Measurements from ENCODE around the gene CEACAM21. TPM values are rescaled to one million over a fixed set of nuclear protein-coding genes. Genes with fewer than 3 reads are reported as not detected.

CEACAM21 gene
- total RNA-seq, 2 experiments from 2014 or later = 40.8 to 56.0 TPM

DNA sequence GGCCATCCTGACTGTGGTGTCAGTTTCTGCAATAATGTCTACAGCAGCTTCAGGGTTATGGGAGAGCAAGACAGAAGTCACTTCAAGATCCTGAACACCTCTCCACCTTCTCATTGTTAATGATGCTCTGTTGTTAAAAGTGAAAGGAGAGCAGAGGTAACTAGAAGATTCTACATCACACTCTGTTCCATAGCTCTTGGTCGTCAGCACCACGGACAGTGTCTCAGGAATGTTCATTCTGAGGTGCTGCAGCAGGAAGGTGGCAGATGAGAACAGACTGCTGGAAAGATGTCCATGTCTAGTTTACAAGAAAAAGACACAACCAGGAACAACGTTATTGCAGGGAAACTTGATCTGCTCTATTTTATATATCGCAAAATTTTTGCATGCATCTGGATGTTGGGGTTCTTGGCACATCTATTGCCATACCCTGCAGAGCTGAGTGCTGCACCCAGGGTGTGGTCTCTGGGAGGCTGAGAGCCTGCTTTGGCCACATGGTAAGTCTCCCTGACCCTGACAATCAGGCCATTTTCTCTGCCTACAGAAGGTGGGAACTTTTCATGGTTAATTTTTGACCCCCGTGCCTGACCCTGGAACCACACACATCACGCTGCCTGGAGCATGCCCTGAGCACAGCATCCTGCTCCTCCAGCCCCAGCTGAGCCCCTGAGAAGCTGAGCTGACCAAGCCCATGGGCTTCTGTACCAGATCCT is 12.7 kb downstream of the CEACAM21 start:
- Histone ChIP-seq H3K79me2 (ENCODE audit: insufficient read depth, low read depth, low read length) (no peaks in the 10 kb centered on the region), H3K9me2 (ENCODE audit: insufficient read depth, low read length) (no peaks in the 10 kb centered on the region), H4K20me1 (ENCODE audit: insufficient read depth, low read length) (no peaks in the 10 kb centered on the region), H3K36me3 (ENCODE audit: insufficient read depth, low read length) (peaks cover 2% of the 10 kb centered on the region), H3K4me1 (ENCODE audit: insufficient read depth, low read length, poor library complexity, severe bottlenecking) (no peaks in the 10 kb centered on the region), H2AFZ (ENCODE audit: low read length) (no peak overlapping the region), H3K4me3 (ENCODE audit: low read depth, low read length, poor library complexity, severe bottlenecking) (no peak overlapping the region), H3K4me2 (ENCODE audit: low read length) (no peak overlapping the region), H3K27ac (ENCODE audit: low read depth, low read length, poor library complexity, severe bottlenecking) (no peak overlapping the region), H3K9me3 (ENCODE audit: low read length) (no peaks in the 10 kb centered on the region)
- TF ChIP-seq EZH2phosphoT487 (IDR thresholded peaks at IDR 0.05; ENCODE audit: borderline replicate concordance, low read depth, low read length) = no peak
- TF ChIP-seq, protein P1, sequence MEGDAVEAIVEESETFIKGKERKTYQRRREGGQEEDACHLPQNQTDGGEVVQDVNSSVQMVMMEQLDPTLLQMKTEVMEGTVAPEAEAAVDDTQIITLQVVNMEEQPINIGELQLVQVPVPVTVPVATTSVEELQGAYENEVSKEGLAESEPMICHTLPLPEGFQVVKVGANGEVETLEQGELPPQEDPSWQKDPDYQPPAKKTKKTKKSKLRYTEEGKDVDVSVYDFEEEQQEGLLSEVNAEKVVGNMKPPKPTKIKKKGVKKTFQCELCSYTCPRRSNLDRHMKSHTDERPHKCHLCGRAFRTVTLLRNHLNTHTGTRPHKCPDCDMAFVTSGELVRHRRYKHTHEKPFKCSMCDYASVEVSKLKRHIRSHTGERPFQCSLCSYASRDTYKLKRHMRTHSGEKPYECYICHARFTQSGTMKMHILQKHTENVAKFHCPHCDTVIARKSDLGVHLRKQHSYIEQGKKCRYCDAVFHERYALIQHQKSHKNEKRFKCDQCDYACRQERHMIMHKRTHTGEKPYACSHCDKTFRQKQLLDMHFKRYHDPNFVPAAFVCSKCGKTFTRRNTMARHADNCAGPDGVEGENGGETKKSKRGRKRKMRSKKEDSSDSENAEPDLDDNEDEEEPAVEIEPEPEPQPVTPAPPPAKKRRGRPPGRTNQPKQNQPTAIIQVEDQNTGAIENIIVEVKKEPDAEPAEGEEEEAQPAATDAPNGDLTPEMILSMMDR (conservative IDR thresholded peaks at IDR 0.05; ENCODE audit: low read length) = no peak
- no TSS peak for BruUV-seq (replicated peaks)
- DNase-seq (ENCODE audit: low spot score) = peak; percentile 28
- intact Hi-C loops (cut with micrococcal nuclease; ENCODE audit: unreplicated experiment) = no loop called here
- ChIA-PET POLR2A (no interaction called here), CTCF (ENCODE audit: unreplicated experiment) (no interaction called here)

DNA sequence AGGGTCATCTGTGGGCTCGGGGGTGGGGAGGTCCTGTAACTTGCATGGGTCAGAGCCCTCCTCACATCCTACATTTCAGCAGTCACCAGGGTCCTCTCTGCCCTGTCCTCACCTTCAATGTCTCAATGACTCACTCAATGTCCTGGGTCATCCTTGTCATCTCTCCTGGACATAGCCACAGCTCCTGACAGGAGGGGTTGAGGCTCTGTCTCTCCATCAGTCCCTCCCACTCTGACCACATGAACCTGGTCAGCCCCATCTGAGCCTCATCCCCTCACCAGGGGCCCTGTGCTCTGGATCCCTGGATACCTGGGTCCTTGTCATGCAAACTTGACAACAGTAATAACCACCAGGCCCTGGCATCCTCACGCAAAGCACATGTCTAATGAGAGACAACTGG is 13.4 kb downstream of the CEACAM21 start:
- no peak for DNase-seq (ENCODE audit: low spot score)
- H3K9me3 ChIP-seq (ENCODE audit: low read length) = no peaks in the 10 kb centered on the region
- no peak overlapping the region for H2AFZ ChIP-seq (ENCODE audit: low read length)
- no peaks in the 10 kb centered on the region for H3K79me2 ChIP-seq (ENCODE audit: insufficient read depth, low read depth, low read length)
- no TSS peak for BruUV-seq (replicated peaks)
- POLR2A ChIA-PET = no interaction called here
- intact Hi-C loops (cut with micrococcal nuclease; ENCODE audit: unreplicated experiment) = no loop called here
- no peaks in the 10 kb centered on the region for H3K36me3 ChIP-seq (ENCODE audit: insufficient read depth, low read length)
- H3K4me3 ChIP-seq (ENCODE audit: low read depth, low read length, poor library complexity, severe bottlenecking) = no peak overlapping the region
- H3K9me2 ChIP-seq (ENCODE audit: insufficient read depth, low read length) = no peaks in the 10 kb centered on the region
- TF ChIP-seq EZH2phosphoT487 (IDR thresholded peaks at IDR 0.05; ENCODE audit: borderline replicate concordance, low read depth, low read length) = no peak
- TF ChIP-seq, protein P1 (conservative IDR thresholded peaks at IDR 0.05; ENCODE audit: low read length) = no peak
- H4K20me1 ChIP-seq (ENCODE audit: insufficient read depth, low read length) = no peaks in the 10 kb centered on the region
- no peak overlapping the region for H3K27ac ChIP-seq (ENCODE audit: low read depth, low read length, poor library complexity, severe bottlenecking)
- H3K4me1 ChIP-seq (ENCODE audit: insufficient read depth, low read length, poor library complexity, severe bottlenecking) = no peaks in the 10 kb centered on the region
- no peak overlapping the region for H3K4me2 ChIP-seq (ENCODE audit: low read length)
- CTCF ChIA-PET (ENCODE audit: unreplicated experiment) = no interaction called here

GRCh38 chr19:41590936-41591335 is 15.0 kb downstream of the CEACAM21 start:
- H4K20me1 ChIP-seq (ENCODE audit: insufficient read depth, low read length) = no peaks in the 10 kb centered on the region
- DNase-seq (ENCODE audit: low spot score) = no peak

More at GRCh38 chr19:41590936-41591335, 15.0 kb downstream of the CEACAM21 start:
- no TSS peak for BruUV-seq (replicated peaks)
- Histone ChIP-seq H3K9me2 (ENCODE audit: insufficient read depth, low read length) (no peaks in the 10 kb centered on the region), H3K4me3 (ENCODE audit: low read depth, low read length, poor library complexity, severe bottlenecking) (no peak overlapping the region), H3K27ac (ENCODE audit: low read depth, low read length, poor library complexity, severe bottlenecking) (no peak overlapping the region), H3K4me2 (ENCODE audit: low read length) (no peak overlapping the region), H3K79me2 (ENCODE audit: insufficient read depth, low read depth, low read length) (no peaks in the 10 kb centered on the region), H3K9me3 (ENCODE audit: low read length) (no peaks in the 10 kb centered on the region), H3K36me3 (ENCODE audit: insufficient read depth, low read length) (no peaks in the 10 kb centered on the region), H3K4me1 (ENCODE audit: insufficient read depth, low read length, poor library complexity, severe bottlenecking) (peaks cover 4% of the 10 kb centered on the region), H2AFZ (ENCODE audit: low read length) (no peak overlapping the region)
- intact Hi-C loops (cut with micrococcal nuclease; ENCODE audit: unreplicated experiment) = no loop called here
- TF ChIP-seq EZH2phosphoT487 (IDR thresholded peaks at IDR 0.05; ENCODE audit: borderline replicate concordance, low read depth, low read length) = no peak
- TF ChIP-seq, protein P1 (conservative IDR thresholded peaks at IDR 0.05; ENCODE audit: low read length) = no peak
- POLR2A ChIA-PET = no interaction called here
- CTCF ChIA-PET (ENCODE audit: unreplicated experiment) = interaction anchor here (1.0 kb wide), 1 partner anchor 15 kb away, joined by 3 read pairs; the partner anchor contains the start of gene CEACAM21

Measured in OCI-LY7 (cell line).